Measurements from ENCODE around the gene EZR.
"Not testable (repeated sequence)": the region's sequence is repeated elsewhere in the genome, so short reads cannot be mapped to it uniquely, and the experiment has no call there.

EZR gene

DNA sequence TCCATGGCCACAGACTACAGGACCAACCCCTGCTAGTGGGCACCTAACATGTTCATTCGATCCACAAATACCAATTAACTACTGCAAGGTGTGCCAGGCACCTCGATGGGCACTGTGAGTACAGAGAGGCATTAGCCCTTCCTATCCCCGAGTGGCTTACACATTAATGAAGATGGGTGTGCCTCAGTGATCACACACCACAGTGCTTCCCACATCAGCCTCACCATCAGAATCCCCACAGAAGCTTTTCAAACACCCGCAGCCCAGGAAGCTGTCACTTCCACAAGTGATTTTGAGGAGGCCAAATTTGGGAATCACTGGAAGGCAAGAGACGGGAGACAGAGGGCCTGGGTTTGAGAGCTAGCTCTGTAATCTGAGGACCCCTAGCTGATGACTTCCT lies 23.7 kb downstream of the EZR start:
- Histone ChIP-seq H3K79me1 (ENCODE audit: low read length) (no peaks in the 10 kb centered on the region), H3K79me2 (ENCODE audit: control insufficient read depth, insufficient read depth, low read length, poor library complexity) (peaks cover 37% of the 10 kb centered on the region), H3K4me1 (ENCODE audit: control insufficient read depth in 1 of 2, insufficient read depth in 2 of 2, low read length in 2 of 2) (peaks cover 9 to 18% of the 10 kb centered on the region in 2 experiments), H2AFZ (ENCODE audit: insufficient read depth, low read length, poor library complexity) (no peak overlapping the region), H3K14ac (ENCODE audit: low read length) (no peak overlapping the region), H2BK12ac (ENCODE audit: low read length) (no peak overlapping the region), H4K8ac (ENCODE audit: low read depth, low read length) (no peak overlapping the region), H2BK5ac (ENCODE audit: low read depth, low read length, poor library complexity) (no peak overlapping the region), H3K4me3 (ENCODE audit: low read depth, low read length) (no peak overlapping the region), H3K36me3 (ENCODE audit: control insufficient read depth in 1 of 2, insufficient read depth in 2 of 2, low read length in 2 of 2) (peaks cover 9 to 15% of the 10 kb centered on the region in 2 experiments), H2BK120ac (ENCODE audit: insufficient read depth, low read length, poor library complexity) (no peak overlapping the region), H2AK5ac (ENCODE audit: low read length) (no peak overlapping the region), H3K9me3 (ENCODE audit: insufficient read depth, low read depth, low read length) (no peaks in the 10 kb centered on the region), H3K23ac (ENCODE audit: low read length) (no peak overlapping the region), H3K9ac (ENCODE audit: low read length) (no peak overlapping the region), H3K27me3 (ENCODE audit: insufficient read depth, low read length) (no peaks in the 10 kb centered on the region), H3K27ac (ENCODE audit: low read depth, low read length) (no peak overlapping the region), H4K12ac (ENCODE audit: low read depth, low read length) (no peak overlapping the region), H3K4me2 (ENCODE audit: low read length) (no peak overlapping the region), H4K91ac (ENCODE audit: low read depth, low read length) (no peak overlapping the region), H3K18ac (ENCODE audit: low read length) (no peak overlapping the region), H3K4ac (ENCODE audit: low read depth, low read length) (peak overlapping the region; percentile 82)
- WGBS (ENCODE audit: extremely low coverage, insufficient coverage, insufficient read length), result no CpG with 5 or more reads among the region's 5 CpGs
- no peak for DNase-seq

DNA sequence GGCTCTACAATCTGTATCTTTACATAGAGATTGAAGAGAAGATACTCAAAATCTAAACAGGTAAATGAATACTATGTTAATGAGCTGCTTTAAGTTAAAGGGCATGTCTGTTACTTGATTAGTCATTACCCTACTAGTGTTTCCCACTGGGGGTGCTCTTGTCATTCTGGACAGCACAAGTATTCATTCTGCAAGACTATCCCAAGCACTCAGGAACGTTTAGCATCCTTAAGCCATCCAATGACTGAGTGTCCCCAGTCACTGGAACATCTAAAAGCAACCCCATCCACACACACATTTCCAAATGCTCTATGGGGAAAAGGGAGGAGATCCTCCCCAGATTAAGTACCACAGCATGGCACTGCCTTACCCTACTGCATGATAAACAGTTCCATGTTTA lies 25.7 kb downstream of the EZR start:
- Histone ChIP-seq H3K9me3 (ENCODE audit: insufficient read depth, low read depth, low read length) (no peaks in the 10 kb centered on the region), H3K4me2 (ENCODE audit: low read length) (no peak overlapping the region), H3K14ac (ENCODE audit: low read length) (no peak overlapping the region), H3K4ac (ENCODE audit: low read depth, low read length) (peak overlapping the region; percentile 24), H2BK5ac (ENCODE audit: low read depth, low read length, poor library complexity) (no peak overlapping the region), H3K4me1 (ENCODE audit: control insufficient read depth in 1 of 2, insufficient read depth in 2 of 2, low read length in 2 of 2) (peaks cover 5 to 8% of the 10 kb centered on the region in 2 experiments), H2AFZ (ENCODE audit: insufficient read depth, low read length, poor library complexity) (no peak overlapping the region), H3K23ac (ENCODE audit: low read length) (no peak overlapping the region), H4K91ac (ENCODE audit: low read depth, low read length) (no peak overlapping the region), H2AK5ac (ENCODE audit: low read length) (no peak overlapping the region), H2BK120ac (ENCODE audit: insufficient read depth, low read length, poor library complexity) (no peak overlapping the region), H3K79me1 (ENCODE audit: low read length) (no peaks in the 10 kb centered on the region), H3K27me3 (ENCODE audit: insufficient read depth, low read length) (no peaks in the 10 kb centered on the region), H3K79me2 (ENCODE audit: control insufficient read depth, insufficient read depth, low read length, poor library complexity) (peaks cover 35% of the 10 kb centered on the region), H4K12ac (ENCODE audit: low read depth, low read length) (no peak overlapping the region), H3K36me3 (ENCODE audit: control insufficient read depth in 1 of 2, insufficient read depth in 2 of 2, low read length in 2 of 2) (peaks cover 13 to 23% of the 10 kb centered on the region in 2 experiments), H3K9ac (ENCODE audit: low read length) (no peak overlapping the region), H3K27ac (ENCODE audit: low read depth, low read length) (no peak overlapping the region), H4K8ac (ENCODE audit: low read depth, low read length) (no peak overlapping the region), H2BK12ac (ENCODE audit: low read length) (no peak overlapping the region), H3K18ac (ENCODE audit: low read length) (no peak overlapping the region), H3K4me3 (ENCODE audit: low read depth, low read length) (no peak overlapping the region)
- DNase-seq, result peak; percentile 36 to 60
- WGBS (ENCODE audit: extremely low coverage, insufficient coverage, insufficient read length), result no CpG with 5 or more reads among the region's 1 CpG

- not testable (repeated sequence) for H2BK5ac ChIP-seq (ENCODE audit: low read depth, low read length, poor library complexity); DNase-seq; H3K4me2 ChIP-seq (ENCODE audit: low read length); H2BK120ac ChIP-seq (ENCODE audit: insufficient read depth, low read length, poor library complexity); H2AFZ ChIP-seq (ENCODE audit: insufficient read depth, low read length, poor library complexity); H3K4me3 ChIP-seq (ENCODE audit: low read depth, low read length); H3K27me3 ChIP-seq (ENCODE audit: insufficient read depth, low read length); H4K91ac ChIP-seq (ENCODE audit: low read depth, low read length); H3K14ac ChIP-seq (ENCODE audit: low read length); H3K23ac ChIP-seq (ENCODE audit: low read length); H2BK12ac ChIP-seq (ENCODE audit: low read length); H4K12ac ChIP-seq (ENCODE audit: low read depth, low read length); H2AK5ac ChIP-seq (ENCODE audit: low read length); H4K8ac ChIP-seq (ENCODE audit: low read depth, low read length); H3K18ac ChIP-seq (ENCODE audit: low read length); H3K79me1 ChIP-seq (ENCODE audit: low read length); H3K9ac ChIP-seq (ENCODE audit: low read length); H3K9me3 ChIP-seq (ENCODE audit: insufficient read depth, low read depth, low read length); H3K27ac ChIP-seq (ENCODE audit: low read depth, low read length); H3K4me1 ChIP-seq (ENCODE audit: control insufficient read depth in 1 of 2, insufficient read depth in 2 of 2, low read length in 2 of 2)
- H3K79me2 ChIP-seq (ENCODE audit: control insufficient read depth, insufficient read depth, low read length, poor library complexity), result peaks cover 33% of the 10 kb centered on the region
- H3K4ac ChIP-seq (ENCODE audit: low read depth, low read length), result peak overlapping the region; percentile 83
- peaks cover 19 to 29% of the 10 kb centered on the region in 2 experiments for H3K36me3 ChIP-seq (ENCODE audit: control insufficient read depth in 1 of 2, insufficient read depth in 2 of 2, low read length in 2 of 2)
- WGBS (ENCODE audit: extremely low coverage, insufficient coverage, insufficient read length), result no CpG with 5 or more reads among the region's 10 CpGs
Measured at GRCh38 chr6:158792505-158792904, 26.7 kb downstream of the EZR start.

- Histone ChIP-seq H3K27me3 (ENCODE audit: insufficient read depth, low read length) (no peaks in the 10 kb centered on the region), H3K79me1 (ENCODE audit: low read length) (no peaks in the 10 kb centered on the region), H2AFZ (ENCODE audit: insufficient read depth, low read length, poor library complexity) (no peak overlapping the region), H3K4me2 (ENCODE audit: low read length) (no peak overlapping the region), H3K27ac (ENCODE audit: low read depth, low read length) (no peak overlapping the region), H4K8ac (ENCODE audit: low read depth, low read length) (no peak overlapping the region), H3K4me3 (ENCODE audit: low read depth, low read length) (no peak overlapping the region), H3K14ac (ENCODE audit: low read length) (no peak overlapping the region), H2BK120ac (ENCODE audit: insufficient read depth, low read length, poor library complexity) (no peak overlapping the region), H3K9me3 (ENCODE audit: insufficient read depth, low read depth, low read length) (no peaks in the 10 kb centered on the region), H3K9ac (ENCODE audit: low read length) (no peak overlapping the region), H3K79me2 (ENCODE audit: control insufficient read depth, insufficient read depth, low read length, poor library complexity) (peaks cover 31% of the 10 kb centered on the region), H3K36me3 (ENCODE audit: control insufficient read depth in 1 of 2, insufficient read depth in 2 of 2, low read length in 2 of 2) (peaks cover 20 to 35% of the 10 kb centered on the region in 2 experiments), H3K23ac (ENCODE audit: low read length) (no peak overlapping the region), H2BK5ac (ENCODE audit: low read depth, low read length, poor library complexity) (no peak overlapping the region), H3K4ac (ENCODE audit: low read depth, low read length) (peak overlapping the region; percentile 47), H2BK12ac (ENCODE audit: low read length) (no peak overlapping the region), H3K4me1 (ENCODE audit: control insufficient read depth in 1 of 2, insufficient read depth in 2 of 2, low read length in 2 of 2) (peaks cover 3 to 6% of the 10 kb centered on the region in 2 experiments), H4K91ac (ENCODE audit: low read depth, low read length) (no peak overlapping the region), H4K12ac (ENCODE audit: low read depth, low read length) (no peak overlapping the region), H2AK5ac (ENCODE audit: low read length) (no peak overlapping the region), H3K18ac (ENCODE audit: low read length) (no peak overlapping the region)
- no CpG with 5 or more reads among the region's 7 CpGs for WGBS (ENCODE audit: extremely low coverage, insufficient coverage, insufficient read length)
- DNase-seq, result no peak
Measured at GRCh38 chr6:158791274-158791855, 27.8 kb downstream of the EZR start.

Data from trophoblast cell (in vitro differentiated cells and primary cell).